Neural progenitor cell (in vitro differentiated cells): Measurements from ENCODE around the gene DISP3. TPM values are rescaled to one million over a fixed set of nuclear protein-coding genes. Genes with fewer than 3 reads are reported as not detected.

Experiments used
- DNase-seq: peaks from one replicate; pipeline ENCODE4 v3.0.0-alpha.2; 2016; ENCODE audit warnings: low spot score
- H2AFZ ChIP-seq: fragments of 200-600 bp; sonication (generic); replicated peaks from 2 replicates; pipeline ENCODE4 v1.6.1; 2016; ENCODE audit warnings: antibody characterized with exemption
- H3F3A ChIP-seq: fragments of 200-600 bp; sonication (generic); 2 replicates; pipeline ENCODE4 v1.6.1; 2016; ENCODE audit warnings: antibody characterized with exemption, low read depth
- H3K27ac ChIP-seq: fragments of 200-600 bp; sonication (generic); 2 replicates; pipeline ENCODE4 v1.5.1; 2016; ENCODE audit warnings: mild to moderate bottlenecking
- H3K27me3 ChIP-seq: fragments of 200-600 bp; sonication (generic); 2 replicates; pipeline ENCODE4 v1.6.1; 2016; ENCODE audit warnings: mild to moderate bottlenecking, moderate library complexity
- H3K36me3 ChIP-seq: fragments of 200-600 bp; sonication (generic); 2 replicates; pipeline ENCODE4 v1.5.1; 2016
- H3K4me1 ChIP-seq: fragments of 200-600 bp; sonication (generic); 2 replicates; pipeline ENCODE4 v1.6.1; 2016; ENCODE audit warnings: mixed run types
- H3K4me2 ChIP-seq: fragments of 200-600 bp; sonication (generic); 2 replicates; pipeline ENCODE4 v1.6.1; 2016
- H3K4me3 ChIP-seq: fragments of 200-600 bp; sonication (generic); 2 replicates; pipeline ENCODE4 v1.5.1; 2016
- H3K79me2 ChIP-seq: fragments of 200-600 bp; sonication (generic); 2 replicates; pipeline ENCODE4 v1.6.1; 2016; ENCODE audit warnings: low read depth
- H3K9ac ChIP-seq: fragments of 200-600 bp; sonication (generic); 2 replicates; pipeline ENCODE4 v1.6.1; 2016
- H3K9me3 ChIP-seq: fragments of 200-600 bp; sonication (generic); 2 replicates; pipeline ENCODE4 v1.5.1; 2016; ENCODE audit warnings: low read depth
- H4K20me1 ChIP-seq: fragments of 200-600 bp; sonication (generic); 2 replicates; pipeline ENCODE4 v1.6.1; 2016; ENCODE audit warnings: low read depth
- H3K27ac Mint-ChIP-seq: 3 replicates; pipeline ENCODE4 v1.8.0; 2021; ENCODE audit warnings: mixed read lengths
- H3K27me3 Mint-ChIP-seq: 2 replicates; pipeline ENCODE4 v1.8.0; 2022; ENCODE audit warnings: low read depth, mild to moderate bottlenecking, inconsistent platforms, moderate library complexity, mixed read lengths; ENCODE audit not compliant: insufficient read depth
- H3K36me3 Mint-ChIP-seq: 3 replicates; pipeline ENCODE4 v1.8.0; 2021; ENCODE audit warnings: mixed read lengths
- H3K4me1 Mint-ChIP-seq: 3 replicates; pipeline ENCODE4 v1.8.0; 2021; ENCODE audit warnings: mixed read lengths
- H3K4me3 Mint-ChIP-seq: 3 replicates; pipeline ENCODE4 v1.8.0; 2021; ENCODE audit warnings: mild to moderate bottlenecking, moderate library complexity, mixed read lengths
- H3K9me3 Mint-ChIP-seq: 3 replicates; pipeline ENCODE4 v1.8.0; 2020; ENCODE audit warnings: mixed read lengths
- EZH2 ChIP-seq: fragments of 200-600 bp; sonication (generic); IDR thresholded peaks from 2 replicates; pipeline ENCODE4 v1.6.1; 2017; ENCODE audit warnings: antibody characterized with exemption, mild to moderate bottlenecking, moderate library complexity
- EZH2phosphoT487 ChIP-seq: fragments of 200-600 bp; sonication (generic); IDR thresholded peaks from 2 replicates; pipeline ENCODE4 v1.6.1; 2017; ENCODE audit warnings: antibody characterized with exemption
- total RNA-seq: library from RNA; depleted of rRNA; stranded (reverse); fragments of >200 nt; gene quantifications from 2 replicates; pipeline ENCODE4 v1.2.3, GENCODE V29; 2015; ENCODE audit warnings: low replicate concordance
- TF ChIP-seq, protein P1 (sequence below): fragments of 200-600 bp; sonication (generic); IDR thresholded peaks from 2 replicates; pipeline ENCODE4 v1.5.1; 2017; ENCODE audit warnings: antibody characterized with exemption, mild to moderate bottlenecking

DISP3 gene
- total RNA-seq, 1 donor from 2014 or later = 2.0 TPM

- no peak for DNase-seq
- Histone ChIP-seq H4K20me1 (no peaks in the 10 kb centered on the region), H3F3A (no peaks in the 10 kb centered on the region), H3K36me3 (no peaks in the 10 kb centered on the region), H3K4me3 (no peak overlapping the region), H3K27me3 (no peaks in the 10 kb centered on the region), H3K27ac (no peak overlapping the region), H3K4me1 (no peaks in the 10 kb centered on the region), H3K4me2 (no peak overlapping the region), H3K9me3 (no peaks in the 10 kb centered on the region), H3K79me2 (no peaks in the 10 kb centered on the region), H3K9ac (no peak overlapping the region), H2AFZ (no peak overlapping the region)
- Mint-ChIP-seq H3K4me3 (no peak overlapping the region), H3K4me1 (peaks cover 6% of the 10 kb centered on the region), H3K36me3 (no peaks in the 10 kb centered on the region), H3K9me3 (no peaks in the 10 kb centered on the region), H3K27me3 (peaks cover 2% of the 10 kb centered on the region), H3K27ac (no peak overlapping the region)
- TF ChIP-seq, protein P1, sequence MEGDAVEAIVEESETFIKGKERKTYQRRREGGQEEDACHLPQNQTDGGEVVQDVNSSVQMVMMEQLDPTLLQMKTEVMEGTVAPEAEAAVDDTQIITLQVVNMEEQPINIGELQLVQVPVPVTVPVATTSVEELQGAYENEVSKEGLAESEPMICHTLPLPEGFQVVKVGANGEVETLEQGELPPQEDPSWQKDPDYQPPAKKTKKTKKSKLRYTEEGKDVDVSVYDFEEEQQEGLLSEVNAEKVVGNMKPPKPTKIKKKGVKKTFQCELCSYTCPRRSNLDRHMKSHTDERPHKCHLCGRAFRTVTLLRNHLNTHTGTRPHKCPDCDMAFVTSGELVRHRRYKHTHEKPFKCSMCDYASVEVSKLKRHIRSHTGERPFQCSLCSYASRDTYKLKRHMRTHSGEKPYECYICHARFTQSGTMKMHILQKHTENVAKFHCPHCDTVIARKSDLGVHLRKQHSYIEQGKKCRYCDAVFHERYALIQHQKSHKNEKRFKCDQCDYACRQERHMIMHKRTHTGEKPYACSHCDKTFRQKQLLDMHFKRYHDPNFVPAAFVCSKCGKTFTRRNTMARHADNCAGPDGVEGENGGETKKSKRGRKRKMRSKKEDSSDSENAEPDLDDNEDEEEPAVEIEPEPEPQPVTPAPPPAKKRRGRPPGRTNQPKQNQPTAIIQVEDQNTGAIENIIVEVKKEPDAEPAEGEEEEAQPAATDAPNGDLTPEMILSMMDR = no peak
- no peak for TF ChIP-seq EZH2
Observed at GRCh38 chr1:11533790-11534787, 55.1 kb downstream of the DISP3 start.

- TF ChIP-seq EZH2phosphoT487 = no peak
- TF ChIP-seq, protein P1 = no peak
- TF ChIP-seq EZH2 = no peak
- no peak for DNase-seq
- Histone ChIP-seq H3K27ac (no peak overlapping the region), H3K4me2 (no peak overlapping the region), H3K9ac (no peak overlapping the region), H3K36me3 (no peaks in the 10 kb centered on the region), H3K27me3 (no peaks in the 10 kb centered on the region), H3K4me3 (no peak overlapping the region), H3K79me2 (no peaks in the 10 kb centered on the region), H3K4me1 (no peaks in the 10 kb centered on the region), H3F3A (no peaks in the 10 kb centered on the region), H4K20me1 (no peaks in the 10 kb centered on the region), H2AFZ (no peak overlapping the region), H3K9me3 (no peaks in the 10 kb centered on the region)
- Mint-ChIP-seq H3K4me3 (no peak overlapping the region), H3K4me1 (peaks cover 6% of the 10 kb centered on the region), H3K9me3 (no peaks in the 10 kb centered on the region), H3K27me3 (peaks cover 4% of the 10 kb centered on the region), H3K27ac (no peak overlapping the region), H3K36me3 (no peaks in the 10 kb centered on the region)
Observed at GRCh38 chr1:11534846-11535245, 55.9 kb downstream of the DISP3 start.

GRCh38 chr1:11535316-11535715 is 56.4 kb downstream of the DISP3 start:
- no peak overlapping the region for H3K27ac ChIP-seq
- H3F3A ChIP-seq = no peaks in the 10 kb centered on the region
- no peak overlapping the region for H3K4me3 ChIP-seq
- H2AFZ ChIP-seq = no peak overlapping the region
- H3K4me3 Mint-ChIP-seq = no peak overlapping the region
- no peak for DNase-seq
- no peaks in the 10 kb centered on the region for H3K4me1 ChIP-seq
- H3K27me3 ChIP-seq = no peaks in the 10 kb centered on the region
- H3K9ac ChIP-seq = no peak overlapping the region
- H4K20me1 ChIP-seq = no peaks in the 10 kb centered on the region
- no peaks in the 10 kb centered on the region for H3K9me3 ChIP-seq
- no peaks in the 10 kb centered on the region for H3K79me2 ChIP-seq
- no peak overlapping the region for H3K4me2 ChIP-seq
- TF ChIP-seq, protein P1 = no peak
- TF ChIP-seq EZH2phosphoT487 = no peak
- TF ChIP-seq EZH2 = no peak
- H3K4me1 Mint-ChIP-seq = peaks cover 8% of the 10 kb centered on the region
- H3K27ac Mint-ChIP-seq = no peak overlapping the region
- no peaks in the 10 kb centered on the region for H3K36me3 ChIP-seq
- no peaks in the 10 kb centered on the region for H3K9me3 Mint-ChIP-seq
- H3K27me3 Mint-ChIP-seq = peaks cover 8% of the 10 kb centered on the region
- no peaks in the 10 kb centered on the region for H3K36me3 Mint-ChIP-seq
